Hepatocyte (in vitro differentiated cells): ENCODE results near the gene IL10RA. TPM values are rescaled to one million over a fixed set of nuclear protein-coding genes. Genes with fewer than 3 reads are reported as not detected.

Experiments
- DNase-seq: peaks from one replicate; pipeline ENCODE4 v3.0.0-alpha.2; 2016; ENCODE audit warnings: low spot score
- H2AFZ ChIP-seq: fragments of 200-600 bp; sonication (generic); 2 replicates; pipeline ENCODE4 v1.6.0; 2016; ENCODE audit warnings: antibody characterized with exemption, mild to moderate bottlenecking
- H3K27ac ChIP-seq: fragments of 200-600 bp; sonication (generic); 2 replicates; pipeline ENCODE4 v1.5.1; 2016; ENCODE audit warnings: mild to moderate bottlenecking
- H3K27me3 ChIP-seq: fragments of 200-600 bp; sonication (generic); 2 replicates; pipeline ENCODE4 v1.6.1; 2016
- H3K36me3 ChIP-seq: fragments of 200-600 bp; sonication (generic); replicated peaks from 2 replicates; pipeline ENCODE4 v1.5.1; 2016; ENCODE audit warnings: low read depth; ENCODE audit not compliant: insufficient read depth
- H3K4me1 ChIP-seq: fragments of 200-600 bp; sonication (generic); 2 replicates; pipeline ENCODE4 v1.5.1; 2016; ENCODE audit warnings: mild to moderate bottlenecking, moderate library complexity; ENCODE audit not compliant: insufficient read depth
- H3K4me2 ChIP-seq: fragments of 200-600 bp; sonication (generic); 2 replicates; pipeline ENCODE4 v1.6.0; 2016
- H3K4me3 ChIP-seq: fragments of 200-600 bp; sonication (generic); 2 replicates; pipeline ENCODE4 v1.5.1; 2016; ENCODE audit warnings: mild to moderate bottlenecking
- H3K79me2 ChIP-seq: fragments of 200-600 bp; sonication (generic); 2 replicates; pipeline ENCODE4 v1.6.0; 2017; ENCODE audit warnings: mild to moderate bottlenecking
- H3K9me2 ChIP-seq: fragments of 200-600 bp; sonication (generic); replicated peaks from 2 replicates; pipeline ENCODE4 v1.6.0; 2017; ENCODE audit warnings: mild to moderate bottlenecking; ENCODE audit not compliant: insufficient read depth
- H3K9me3 ChIP-seq: fragments of 200-600 bp; sonication (generic); 2 replicates; pipeline ENCODE4 v1.5.1; 2016; ENCODE audit warnings: low read depth, mild to moderate bottlenecking
- H4K20me1 ChIP-seq: fragments of 200-600 bp; sonication (generic); 2 replicates; pipeline ENCODE4 v1.6.0; 2016; ENCODE audit warnings: mild to moderate bottlenecking; ENCODE audit not compliant: insufficient read depth, poor library complexity, severe bottlenecking
- CTCF ChIP-seq: fragments of 200-600 bp; sonication (generic); IDR thresholded peaks from 2 replicates; pipeline ENCODE4 v1.5.1; 2016; ENCODE audit warnings: antibody characterized with exemption, mild to moderate bottlenecking; ENCODE audit not compliant: poor library complexity
- EZH2 ChIP-seq: fragments of 200-600 bp; sonication (generic); IDR thresholded peaks from 2 replicates; pipeline ENCODE4 v1.6.1; 2016; ENCODE audit warnings: antibody characterized with exemption, mild to moderate bottlenecking, borderline replicate concordance
- EZH2phosphoT487 ChIP-seq: fragments of 200-600 bp; sonication (generic); IDR thresholded peaks from one replicate; pipeline ENCODE4 v1.6.1; 2018; ENCODE audit warnings: antibody characterized with exemption, mild to moderate bottlenecking, low read depth, moderate library complexity; ENCODE audit not compliant: unreplicated experiment, severe bottlenecking
- WGBS: methylation state at CpG from one replicate; pipeline ENCODE4 v1.1.6; 2016; ENCODE audit warnings: low lambda C conversion rate; ENCODE audit errors: missing lambda C conversion rate; 5-methylcytosine and 5-hydroxymethylcytosine counted together
- polyA plus RNA-seq: library from polyadenylated mRNA; unstranded; fragments of >200 nt; fragmentation: Nextera tagmentation; extraction: Ambion mirVana; gene quantifications from 2 replicates; pipeline ENCODE4 v1.2.1, GENCODE V29; 2016
- total RNA-seq: library from RNA; depleted of rRNA; stranded (reverse); fragments of >200 nt; gene quantifications from 2 replicates; pipeline ENCODE4 v1.2.3, GENCODE V29; 2014

The IL10RA gene
- total and polyA plus RNA-seq, 2 experiments from 2014 or later = 1.5 to 2.3 TPM

DNA sequence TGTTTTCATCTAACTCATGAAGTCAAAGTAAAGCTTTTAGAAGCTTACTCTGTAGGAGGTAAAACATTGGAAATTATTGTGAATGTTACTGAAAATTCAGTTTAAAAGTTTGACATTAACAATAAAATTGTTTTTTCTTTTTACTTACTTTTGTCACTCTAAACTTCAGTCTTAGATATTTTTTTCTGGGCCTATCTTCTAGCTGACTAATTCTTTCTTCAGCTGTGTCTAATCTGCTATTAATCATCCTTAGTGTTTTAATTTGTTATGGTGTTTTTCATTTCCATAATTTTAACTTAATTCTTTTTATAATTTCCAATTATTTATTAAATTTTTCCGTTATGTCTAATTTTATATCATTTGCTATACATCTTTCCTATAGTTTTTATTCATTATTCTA is 35.0 kb downstream of the IL10RA start:
- no peaks in the 10 kb centered on the region for H3K79me2 ChIP-seq
- no peak for DNase-seq
- no peaks in the 10 kb centered on the region for H3K9me3 ChIP-seq
- H3K4me2 ChIP-seq = no peak overlapping the region
- no peaks in the 10 kb centered on the region for H3K36me3 ChIP-seq
- H3K4me1 ChIP-seq = no peaks in the 10 kb centered on the region
- H3K27ac ChIP-seq = no peak overlapping the region
- no peak overlapping the region for H3K4me3 ChIP-seq
- H3K27me3 ChIP-seq = no peaks in the 10 kb centered on the region
- no peak overlapping the region for H2AFZ ChIP-seq
- H4K20me1 ChIP-seq = no peaks in the 10 kb centered on the region
- H3K9me2 ChIP-seq = no peaks in the 10 kb centered on the region
- WGBS = 94% methylated on average over 1 of the region's 1 CpG
- TF ChIP-seq EZH2phosphoT487 = no peak
- TF ChIP-seq EZH2 = no peak
- no peak for TF ChIP-seq CTCF

DNA sequence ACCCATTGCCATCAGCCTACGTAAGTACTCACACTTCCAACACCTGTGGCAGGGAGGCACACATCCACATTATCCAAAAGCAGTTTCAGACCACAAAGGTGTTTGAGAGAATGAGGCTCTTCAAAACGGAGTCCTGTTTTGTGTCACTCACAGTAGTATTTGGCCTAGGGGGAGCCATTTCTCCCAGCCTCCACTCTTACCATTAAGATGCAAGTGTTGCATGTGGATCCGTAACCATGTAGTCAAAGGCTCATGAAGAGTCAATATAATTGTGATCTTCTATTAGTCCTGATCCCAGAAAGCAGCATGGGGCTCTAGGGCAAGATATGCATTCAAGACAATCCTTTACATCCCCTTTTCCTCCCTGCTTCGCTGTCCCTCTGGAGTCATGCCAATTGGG is 41.5 kb downstream of the IL10RA start:
- WGBS = 66% methylated on average over 4 of the region's 4 CpGs
- no peaks in the 10 kb centered on the region for H3K79me2 ChIP-seq
- H2AFZ ChIP-seq = no peak overlapping the region
- TF ChIP-seq EZH2 = no peak
- no peak for TF ChIP-seq EZH2phosphoT487
- no peak for TF ChIP-seq CTCF
- H3K27me3 ChIP-seq = no peaks in the 10 kb centered on the region
- H4K20me1 ChIP-seq = no peaks in the 10 kb centered on the region
- no peaks in the 10 kb centered on the region for H3K9me2 ChIP-seq
- no peaks in the 10 kb centered on the region for H3K4me1 ChIP-seq
- H3K4me3 ChIP-seq = no peak overlapping the region
- H3K9me3 ChIP-seq = no peaks in the 10 kb centered on the region
- H3K36me3 ChIP-seq = no peaks in the 10 kb centered on the region
- no peak overlapping the region for H3K4me2 ChIP-seq
- no peak overlapping the region for H3K27ac ChIP-seq
- DNase-seq = no peak

GRCh38 chr11:118028626-118029025 is 42.4 kb downstream of the IL10RA start:
- Histone ChIP-seq H2AFZ (no peak overlapping the region), H3K4me3 (no peak overlapping the region), H3K79me2 (no peaks in the 10 kb centered on the region), H3K4me2 (no peak overlapping the region), H3K27me3 (no peaks in the 10 kb centered on the region), H3K9me2 (no peaks in the 10 kb centered on the region), H3K27ac (no peak overlapping the region), H3K4me1 (no peaks in the 10 kb centered on the region), H4K20me1 (no peaks in the 10 kb centered on the region), H3K36me3 (no peaks in the 10 kb centered on the region), H3K9me3 (no peaks in the 10 kb centered on the region)
- no peak for DNase-seq
- no peak for TF ChIP-seq EZH2phosphoT487
- TF ChIP-seq CTCF = no peak
- no peak for TF ChIP-seq EZH2
- WGBS = 89% methylated on average over 3 of the region's 3 CpGs

- Histone ChIP-seq H2AFZ (no peak overlapping the region), H3K36me3 (no peaks in the 10 kb centered on the region), H3K27me3 (no peaks in the 10 kb centered on the region), H3K79me2 (no peaks in the 10 kb centered on the region), H3K9me3 (no peaks in the 10 kb centered on the region), H3K4me1 (no peaks in the 10 kb centered on the region), H3K27ac (no peak overlapping the region), H3K4me3 (no peak overlapping the region), H4K20me1 (no peaks in the 10 kb centered on the region), H3K9me2 (no peaks in the 10 kb centered on the region), H3K4me2 (no peak overlapping the region)
- no peak for DNase-seq
- TF ChIP-seq CTCF (no peak), EZH2 (no peak), EZH2phosphoT487 (no peak)
- 78% methylated on average over 4 of the region's 4 CpGs for WGBS
These were observed 47.2 kb downstream of the IL10RA start for GRCh38 chr11:118033443-118033842.
